Measurements from ENCODE around the gene TMEM185B.
A peak's percentile ranks its signal among the peaks of the same experiment; 100 is the strongest.

Gene TMEM185B

GRCh38 chr2:120223034-120223912, at the start of gene TMEM185B:
TSS of gene TMEM185B (minus strand) at chr2:120223400. CDS start at chr2:120222976, 424 bp downstream.
- Histone ChIP-seq H3K9me3 (ENCODE audit: control insufficient read depth in 5 of 5, low read length in 5 of 5) (no peaks in the 10 kb centered on the region), H3K36me3 (ENCODE audit: control insufficient read depth in 5 of 5, insufficient read depth in 5 of 5, low read length in 5 of 5) (peaks cover 0 to 25% (median 10%) of the 10 kb centered on the region in 5 donors), H3K27ac (ENCODE audit: low read depth, low read length) (peak within 1 kb of the TSS; percentile 79), H3K4me3 (ENCODE audit: low read depth in 1 of 5, low read length in 5 of 5) (peak within 1 kb of the TSS; percentile 67 to 74 (median 72)), H3K4me1 (ENCODE audit: control insufficient read depth in 5 of 5, insufficient read depth in 5 of 5, low read length in 5 of 5) (peaks cover 5 to 31% (median 28%) of the 10 kb centered on the region in 5 donors), H3K27me3 (ENCODE audit: control insufficient read depth in 5 of 5, insufficient read depth in 4 of 5, low read length in 5 of 5) (no peaks in the 10 kb centered on the region), H3K9ac (ENCODE audit: low read length in 5 of 5) (peak within 1 kb of the TSS; percentile 7 to 83 (median 73))

- H3K27ac ChIP-seq (ENCODE audit: low read depth, low read length), result no peak overlapping the region
- H3K9me3 ChIP-seq (ENCODE audit: control insufficient read depth in 5 of 5, low read length in 5 of 5), result no peaks in the 10 kb centered on the region
- H3K36me3 ChIP-seq (ENCODE audit: control insufficient read depth in 5 of 5, insufficient read depth in 5 of 5, low read length in 5 of 5), result peaks cover 0 to 5% (median 0%) of the 10 kb centered on the region in 5 donors
- H3K4me3 ChIP-seq (ENCODE audit: low read depth in 1 of 5, low read length in 5 of 5), result no peak overlapping the region
- H3K27me3 ChIP-seq (ENCODE audit: control insufficient read depth in 5 of 5, insufficient read depth in 4 of 5, low read length in 5 of 5), result no peaks in the 10 kb centered on the region
- H3K4me1 ChIP-seq (ENCODE audit: control insufficient read depth in 5 of 5, insufficient read depth in 5 of 5, low read length in 5 of 5), result peaks cover 0 to 25% (median 7%) of the 10 kb centered on the region in 5 donors
- no peak overlapping the region for H3K9ac ChIP-seq (ENCODE audit: low read length in 5 of 5)
Observed at GRCh38 chr2:120271711-120272379, 48.6 kb upstream of the TMEM185B start.

- no peaks in the 10 kb centered on the region for H3K27me3 ChIP-seq (ENCODE audit: control insufficient read depth in 5 of 5, insufficient read depth in 4 of 5, low read length in 5 of 5)
- H3K4me1 ChIP-seq (ENCODE audit: control insufficient read depth in 5 of 5, insufficient read depth in 5 of 5, low read length in 5 of 5), result peaks cover 0 to 28% (median 10%) of the 10 kb centered on the region in 5 donors
- H3K9ac ChIP-seq (ENCODE audit: low read length in 5 of 5), result no peak overlapping the region
Observed at GRCh38 chr2:120269816-120270215, 46.6 kb upstream of the TMEM185B start.

DNA sequence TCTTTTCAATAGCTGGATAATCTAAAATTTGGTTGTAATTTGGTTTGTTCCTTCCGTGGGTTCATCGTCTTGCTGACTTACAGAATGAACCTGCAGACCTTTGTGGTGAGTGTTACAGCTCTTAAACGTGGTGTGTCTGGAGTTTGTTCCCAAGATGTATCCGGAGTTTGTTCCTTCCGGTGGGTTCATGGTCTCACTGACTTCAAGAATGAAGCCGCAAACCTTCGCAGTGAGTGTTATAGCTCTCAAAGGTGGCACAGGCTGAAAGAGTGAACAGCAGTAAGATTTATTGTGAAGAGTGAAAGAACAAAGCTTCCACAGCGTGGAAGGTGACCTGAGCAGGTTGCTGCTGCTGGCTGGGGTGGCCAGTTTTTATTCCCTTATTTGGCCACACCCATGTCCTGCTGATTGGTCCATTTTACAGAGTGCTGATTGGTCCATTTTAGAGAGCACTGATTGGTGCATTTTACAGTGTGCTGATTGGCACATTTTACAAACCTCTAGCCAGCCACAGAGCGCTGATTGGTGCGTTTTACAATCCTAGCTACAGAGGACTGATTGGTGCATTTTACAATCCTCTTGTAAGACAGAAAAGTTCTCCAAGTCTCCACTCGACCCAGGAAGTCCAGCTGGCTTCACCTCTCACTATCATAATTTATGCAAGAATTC, 46.0 kb upstream of the TMEM185B start:
- H3K27ac ChIP-seq (ENCODE audit: low read depth, low read length), result no peak overlapping the region
- no peaks in the 10 kb centered on the region for H3K9me3 ChIP-seq (ENCODE audit: control insufficient read depth in 5 of 5, low read length in 5 of 5)
- H3K4me3 ChIP-seq (ENCODE audit: low read depth in 1 of 5, low read length in 5 of 5), result no peak overlapping the region
- H3K27me3 ChIP-seq (ENCODE audit: control insufficient read depth in 5 of 5, insufficient read depth in 4 of 5, low read length in 5 of 5), result no peaks in the 10 kb centered on the region
- no peak overlapping the region for H3K9ac ChIP-seq (ENCODE audit: low read length in 5 of 5)
- peaks cover 0 to 5% (median 0%) of the 10 kb centered on the region in 5 donors for H3K36me3 ChIP-seq (ENCODE audit: control insufficient read depth in 5 of 5, insufficient read depth in 5 of 5, low read length in 5 of 5)
- peaks cover 0 to 29% (median 11%) of the 10 kb centered on the region in 5 donors for H3K4me1 ChIP-seq (ENCODE audit: control insufficient read depth in 5 of 5, insufficient read depth in 5 of 5, low read length in 5 of 5)

More at GRCh38 chr2:120269816-120270215, 46.6 kb upstream of the TMEM185B start:
- H3K4me3 ChIP-seq (ENCODE audit: low read depth in 1 of 5, low read length in 5 of 5), result no peak overlapping the region
- no peaks in the 10 kb centered on the region for H3K9me3 ChIP-seq (ENCODE audit: control insufficient read depth in 5 of 5, low read length in 5 of 5)
- no peak overlapping the region for H3K27ac ChIP-seq (ENCODE audit: low read depth, low read length)
- peaks cover 0 to 5% (median 0%) of the 10 kb centered on the region in 5 donors for H3K36me3 ChIP-seq (ENCODE audit: control insufficient read depth in 5 of 5, insufficient read depth in 5 of 5, low read length in 5 of 5)

DNA sequence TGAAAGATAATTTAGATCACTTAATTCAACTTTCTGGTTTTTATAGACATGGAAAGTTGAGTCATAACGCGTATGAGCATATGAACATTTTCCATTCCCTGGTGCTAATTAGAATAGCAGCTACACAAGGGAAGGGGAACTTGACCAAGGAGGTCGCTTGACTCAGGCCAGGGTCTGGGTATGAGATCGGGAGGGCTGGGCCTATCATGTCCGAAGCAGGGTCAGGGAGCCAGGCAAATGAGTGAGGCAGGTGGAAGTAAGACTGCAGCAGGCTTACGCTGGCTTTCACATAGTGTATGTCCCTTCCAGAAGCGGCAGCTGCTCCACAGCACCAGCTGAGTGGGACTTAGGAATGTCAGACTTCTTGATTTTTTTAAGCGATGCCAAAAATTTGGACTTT, 44.1 kb upstream of the TMEM185B start:
- H3K4me3 ChIP-seq (ENCODE audit: low read depth in 1 of 5, low read length in 5 of 5), result no peak overlapping the region
- no peak overlapping the region for H3K9ac ChIP-seq (ENCODE audit: low read length in 5 of 5)
- no peaks in the 10 kb centered on the region for H3K9me3 ChIP-seq (ENCODE audit: control insufficient read depth in 5 of 5, low read length in 5 of 5)
- H3K4me1 ChIP-seq (ENCODE audit: control insufficient read depth in 5 of 5, insufficient read depth in 5 of 5, low read length in 5 of 5), result peaks cover 0 to 34% (median 11%) of the 10 kb centered on the region in 5 donors
- H3K36me3 ChIP-seq (ENCODE audit: control insufficient read depth in 5 of 5, insufficient read depth in 5 of 5, low read length in 5 of 5), result peaks cover 0 to 5% (median 0%) of the 10 kb centered on the region in 5 donors
- H3K27ac ChIP-seq (ENCODE audit: low read depth, low read length), result no peak overlapping the region
- no peaks in the 10 kb centered on the region for H3K27me3 ChIP-seq (ENCODE audit: control insufficient read depth in 5 of 5, insufficient read depth in 4 of 5, low read length in 5 of 5)

DNA sequence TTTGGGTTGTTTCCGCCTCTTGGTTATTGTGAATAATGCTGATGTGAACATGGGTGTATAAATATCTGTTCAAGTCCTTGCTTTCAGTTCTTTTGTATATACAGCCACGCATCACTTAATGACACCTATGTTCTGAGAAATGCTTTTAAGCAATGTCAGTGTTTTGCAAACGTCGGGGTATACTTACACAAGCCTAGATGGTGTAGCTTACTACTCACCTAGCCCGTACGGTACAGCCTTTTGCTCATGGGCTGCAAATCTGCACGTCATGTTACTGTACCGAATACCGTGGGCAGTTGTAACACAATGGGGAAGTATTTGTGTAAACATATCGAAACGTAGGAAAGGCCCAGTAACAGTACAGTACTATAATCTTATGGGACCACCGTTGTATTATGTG, 41.8 kb upstream of the TMEM185B start:
- Histone ChIP-seq H3K27ac (ENCODE audit: low read depth, low read length) (no peak overlapping the region), H3K9ac (ENCODE audit: low read length in 5 of 5) (peak overlapping the region in 1 of 5 donors; percentile 23), H3K4me1 (ENCODE audit: control insufficient read depth in 5 of 5, insufficient read depth in 5 of 5, low read length in 5 of 5) (peaks cover 0 to 51% (median 19%) of the 10 kb centered on the region in 5 donors), H3K36me3 (ENCODE audit: control insufficient read depth in 5 of 5, insufficient read depth in 5 of 5, low read length in 5 of 5) (peaks cover 0 to 5% (median 0%) of the 10 kb centered on the region in 5 donors), H3K4me3 (ENCODE audit: low read depth in 1 of 5, low read length in 5 of 5) (peak overlapping the region in 1 of 5 donors; percentile 11), H3K27me3 (ENCODE audit: control insufficient read depth in 5 of 5, insufficient read depth in 4 of 5, low read length in 5 of 5) (no peaks in the 10 kb centered on the region), H3K9me3 (ENCODE audit: control insufficient read depth in 5 of 5, low read length in 5 of 5) (peaks cover 0 to 6% (median 0%) of the 10 kb centered on the region in 5 donors)

DNA sequence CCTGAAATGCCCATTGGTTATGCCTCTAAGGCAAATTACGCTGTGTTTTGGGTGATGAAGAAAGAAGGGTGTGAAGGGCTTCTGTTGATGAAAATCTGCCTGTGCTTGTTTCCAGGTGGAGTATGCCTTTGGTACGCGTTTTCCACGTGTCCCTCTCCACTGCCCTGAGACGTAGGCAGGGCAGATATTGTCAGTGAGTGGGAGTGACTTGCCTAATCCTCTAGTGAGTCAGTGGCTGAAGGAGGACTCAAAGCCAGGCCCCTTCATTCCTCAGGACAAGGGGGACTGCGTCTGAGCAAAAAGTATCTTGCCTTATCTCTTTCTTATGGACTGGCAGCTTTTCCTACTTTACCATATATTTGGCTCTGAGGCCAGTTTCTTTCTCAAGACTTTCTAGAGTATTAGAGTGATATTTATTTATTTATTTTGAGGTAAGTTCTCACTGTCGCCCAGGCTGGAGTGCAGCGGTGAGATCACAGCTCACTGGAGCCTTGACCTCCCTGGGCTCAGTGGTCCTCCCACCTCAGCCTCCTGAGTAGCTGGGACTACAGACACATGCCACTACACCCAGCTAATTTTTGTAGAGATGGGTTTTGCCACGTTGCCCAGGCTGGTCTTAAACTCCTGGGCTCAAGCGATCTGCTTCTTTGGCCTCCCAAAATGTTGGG, 39.7 kb upstream of the TMEM185B start:
- H3K9ac ChIP-seq (ENCODE audit: low read length in 5 of 5), result no peak overlapping the region
- peaks cover 0 to 6% (median 0%) of the 10 kb centered on the region in 5 donors for H3K9me3 ChIP-seq (ENCODE audit: control insufficient read depth in 5 of 5, low read length in 5 of 5)
- no peaks in the 10 kb centered on the region for H3K27me3 ChIP-seq (ENCODE audit: control insufficient read depth in 5 of 5, insufficient read depth in 4 of 5, low read length in 5 of 5)
- peaks cover 0 to under 1% (median 0%) of the 10 kb centered on the region in 5 donors for H3K36me3 ChIP-seq (ENCODE audit: control insufficient read depth in 5 of 5, insufficient read depth in 5 of 5, low read length in 5 of 5)
- no peak overlapping the region for H3K4me3 ChIP-seq (ENCODE audit: low read depth in 1 of 5, low read length in 5 of 5)
- peaks cover 2 to 51% (median 25%) of the 10 kb centered on the region in 5 donors for H3K4me1 ChIP-seq (ENCODE audit: control insufficient read depth in 5 of 5, insufficient read depth in 5 of 5, low read length in 5 of 5)
- H3K27ac ChIP-seq (ENCODE audit: low read depth, low read length), result no peak overlapping the region

DNA sequence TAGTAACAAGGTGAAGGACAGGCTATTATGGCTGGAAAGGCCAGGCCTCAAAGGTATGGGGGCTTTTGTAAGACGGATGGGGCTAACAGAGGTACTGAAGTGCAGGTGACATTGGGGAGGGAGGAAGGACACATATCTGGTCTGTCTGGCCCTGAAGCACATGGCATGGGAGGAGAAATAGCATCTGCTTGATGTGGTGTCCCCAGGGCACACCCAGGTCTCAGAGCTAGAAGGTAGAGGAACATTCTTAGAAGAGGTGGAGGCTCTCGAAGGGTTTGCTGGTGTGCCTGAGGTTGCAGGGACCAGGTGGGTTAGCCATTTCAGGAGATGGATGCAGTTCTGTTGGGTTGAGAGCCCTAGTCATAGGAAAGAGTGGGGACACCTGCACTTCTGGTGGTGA, 39.0 kb upstream of the TMEM185B start:
- H3K4me3 ChIP-seq (ENCODE audit: low read depth in 1 of 5, low read length in 5 of 5), result no peak overlapping the region
- H3K36me3 ChIP-seq (ENCODE audit: control insufficient read depth in 5 of 5, insufficient read depth in 5 of 5, low read length in 5 of 5), result no peaks in the 10 kb centered on the region
- H3K27ac ChIP-seq (ENCODE audit: low read depth, low read length), result no peak overlapping the region
- H3K27me3 ChIP-seq (ENCODE audit: control insufficient read depth in 5 of 5, insufficient read depth in 4 of 5, low read length in 5 of 5), result no peaks in the 10 kb centered on the region
- peaks cover 0 to 6% (median 0%) of the 10 kb centered on the region in 5 donors for H3K9me3 ChIP-seq (ENCODE audit: control insufficient read depth in 5 of 5, low read length in 5 of 5)
- H3K4me1 ChIP-seq (ENCODE audit: control insufficient read depth in 5 of 5, insufficient read depth in 5 of 5, low read length in 5 of 5), result peaks cover 3 to 59% (median 32%) of the 10 kb centered on the region in 5 donors
- no peak overlapping the region for H3K9ac ChIP-seq (ENCODE audit: low read length in 5 of 5)

- H3K4me1 ChIP-seq (ENCODE audit: control insufficient read depth in 5 of 5, insufficient read depth in 5 of 5, low read length in 5 of 5), result peaks cover 3 to 59% (median 36%) of the 10 kb centered on the region in 5 donors
- H3K9ac ChIP-seq (ENCODE audit: low read length in 5 of 5), result peak overlapping the region in 1 of 5 donors; percentile 64
- no peak overlapping the region for H3K27ac ChIP-seq (ENCODE audit: low read depth, low read length)
- no peaks in the 10 kb centered on the region for H3K36me3 ChIP-seq (ENCODE audit: control insufficient read depth in 5 of 5, insufficient read depth in 5 of 5, low read length in 5 of 5)
- no peaks in the 10 kb centered on the region for H3K27me3 ChIP-seq (ENCODE audit: control insufficient read depth in 5 of 5, insufficient read depth in 4 of 5, low read length in 5 of 5)
- peaks cover 0 to 6% (median 0%) of the 10 kb centered on the region in 5 donors for H3K9me3 ChIP-seq (ENCODE audit: control insufficient read depth in 5 of 5, low read length in 5 of 5)
- no peak overlapping the region for H3K4me3 ChIP-seq (ENCODE audit: low read depth in 1 of 5, low read length in 5 of 5)
Observed at GRCh38 chr2:120261387-120262006, 38.3 kb upstream of the TMEM185B start.
